ENCODE results near the gene PPP1R17. TPM values are rescaled to one million over a fixed set of nuclear protein-coding genes. Genes with fewer than 3 reads are reported as not detected.

Gene PPP1R17
- not detected for total RNA-seq

GRCh38 chr7:31687024-31687748 lies at the start of gene PPP1R17:
TSS of gene PPP1R17 (plus strand) at chr7:31687215. CDS start at chr7:31692442, 5,227 bp downstream.
- DNase-seq (peak in 1 of 2 donors; percentile 32), ATAC-seq (ENCODE audit: low FRiP score in 2 of 2) (peak in 1 of 2 donors; percentile 34)
- H3K9me3 ChIP-seq: no peaks in the 10 kb centered on the region
- H3K4me1 ChIP-seq: no peaks in the 10 kb centered on the region
- WGBS, 2 donors: 58 to 63% methylated on average over 14 of the region's 14 CpGs
- H3K27ac ChIP-seq: no peak within 1 kb of the TSS
- no peaks in the 10 kb centered on the region for H3K27me3 ChIP-seq
- H3K4me3 ChIP-seq: no peak within 1 kb of the TSS
- no peak for TF ChIP-seq EP300 (IDR thresholded peaks at IDR 0.05)
- no peak for TF ChIP-seq CTCF (IDR thresholded peaks at IDR 0.05)
- no peak for TF ChIP-seq POLR2A (IDR thresholded peaks at IDR 0.05)
- TF ChIP-seq POLR2AphosphoS5 (IDR thresholded peaks at IDR 0.05): no peak
- no peaks in the 10 kb centered on the region for H3K36me3 ChIP-seq

DNA sequence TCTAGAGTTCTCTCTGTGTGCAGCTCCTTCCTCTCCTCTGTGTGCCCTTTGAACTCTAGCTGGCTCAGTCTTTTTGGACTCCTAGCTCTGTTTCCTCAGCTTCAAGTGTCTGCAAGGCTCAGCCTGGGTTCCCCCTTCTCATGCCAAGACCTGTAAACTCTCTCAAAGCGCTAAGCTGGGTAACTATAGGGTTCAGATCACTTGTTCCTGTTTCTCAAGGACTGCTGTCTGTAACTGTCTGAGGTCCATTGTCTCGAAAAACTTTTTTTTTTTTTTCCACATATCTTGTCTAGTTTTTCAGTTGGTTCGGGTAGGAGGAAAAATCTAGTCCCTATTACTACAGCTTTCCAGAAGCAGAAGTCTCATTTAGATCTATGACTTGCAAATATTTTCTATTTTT lies 46.6 kb upstream of the PPP1R17 start:
- DNase-seq (no peak), ATAC-seq (ENCODE audit: low FRiP score in 2 of 2) (no peak)
- WGBS, 2 donors: 56 to 67% methylated on average over 3 of the region's 3 CpGs
- no peaks in the 10 kb centered on the region for H3K9me3 ChIP-seq
- H3K4me1 ChIP-seq: no peaks in the 10 kb centered on the region
- no peak for TF ChIP-seq POLR2A (IDR thresholded peaks at IDR 0.05)
- no peak for TF ChIP-seq POLR2AphosphoS5 (IDR thresholded peaks at IDR 0.05)
- no peak for TF ChIP-seq CTCF (IDR thresholded peaks at IDR 0.05)
- no peak for TF ChIP-seq EP300 (IDR thresholded peaks at IDR 0.05)
- H3K27me3 ChIP-seq: no peaks in the 10 kb centered on the region
- H3K27ac ChIP-seq: no peak overlapping the region
- H3K4me3 ChIP-seq: no peak overlapping the region
- no peaks in the 10 kb centered on the region for H3K36me3 ChIP-seq

DNA sequence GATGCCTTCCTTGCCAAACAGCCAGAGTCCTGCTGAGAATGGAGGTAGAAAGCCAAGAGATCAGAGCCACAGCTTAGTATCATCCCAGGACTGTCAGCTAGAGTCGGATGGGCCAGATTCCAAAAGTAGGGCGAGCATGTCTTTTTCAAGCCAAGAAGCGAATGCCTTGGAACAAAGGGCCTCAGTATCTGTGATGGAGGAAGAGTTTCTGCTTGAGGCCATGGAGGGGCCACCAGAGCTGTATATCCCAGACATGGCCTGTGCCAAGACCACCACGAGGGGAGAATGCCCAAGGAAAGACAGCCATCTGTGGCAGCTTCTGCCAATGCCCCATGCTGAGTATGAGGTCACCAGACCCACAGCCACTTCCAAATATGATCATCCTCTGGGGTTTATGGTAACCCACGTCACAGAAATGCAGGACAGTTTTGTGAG lies 44.3 kb upstream of the PPP1R17 start:
- WGBS, 2 donors: 67 to 76% methylated on average over 3 to 5 of the region's 5 CpGs
- Histone ChIP-seq H3K4me3 (no peak overlapping the region), H3K9me3 (no peaks in the 10 kb centered on the region), H3K27ac (no peak overlapping the region), H3K27me3 (no peaks in the 10 kb centered on the region), H3K36me3 (no peaks in the 10 kb centered on the region), H3K4me1 (no peaks in the 10 kb centered on the region)
- DNase-seq (no peak), ATAC-seq (ENCODE audit: low FRiP score in 2 of 2) (no peak)
- TF ChIP-seq CTCF (IDR thresholded peaks at IDR 0.05) (no peak), EP300 (IDR thresholded peaks at IDR 0.05) (no peak), POLR2AphosphoS5 (IDR thresholded peaks at IDR 0.05) (no peak), POLR2A (IDR thresholded peaks at IDR 0.05) (no peak)

DNA sequence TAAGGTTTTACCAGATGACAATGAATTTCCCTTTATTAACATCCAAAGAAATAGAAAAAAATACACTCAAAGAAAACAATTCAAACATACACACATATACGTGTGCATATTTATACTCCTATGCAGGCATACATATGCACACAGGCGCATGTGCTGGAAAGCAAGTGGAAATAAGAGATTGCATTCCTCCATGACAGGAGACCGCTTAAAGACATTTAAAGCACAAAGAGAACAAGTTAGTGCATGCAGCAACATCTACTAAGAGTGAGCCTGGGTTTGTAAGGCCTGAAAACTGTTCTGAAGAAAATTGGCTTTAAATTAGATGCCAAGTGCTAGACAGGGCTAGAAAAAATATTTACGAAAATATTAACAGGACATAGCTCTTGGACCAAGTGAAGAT lies 40.1 kb upstream of the PPP1R17 start:
- TF ChIP-seq POLR2A (IDR thresholded peaks at IDR 0.05) (no peak), EP300 (IDR thresholded peaks at IDR 0.05) (no peak), CTCF (IDR thresholded peaks at IDR 0.05) (no peak), POLR2AphosphoS5 (IDR thresholded peaks at IDR 0.05) (no peak)
- Histone ChIP-seq H3K4me1 (no peaks in the 10 kb centered on the region), H3K9me3 (no peaks in the 10 kb centered on the region), H3K27ac (no peak overlapping the region), H3K27me3 (no peaks in the 10 kb centered on the region), H3K4me3 (no peak overlapping the region), H3K36me3 (no peaks in the 10 kb centered on the region)
- no peak for ATAC-seq (ENCODE audit: low FRiP score in 2 of 2)
- no peak for DNase-seq
- WGBS, 2 donors: 93 to 94% methylated on average over 4 of the region's 4 CpGs

- DNase-seq (no peak), ATAC-seq (ENCODE audit: low FRiP score in 2 of 2) (no peak)
- H3K27me3 ChIP-seq: no peaks in the 10 kb centered on the region
- no peak overlapping the region for H3K4me3 ChIP-seq
- H3K36me3 ChIP-seq: no peaks in the 10 kb centered on the region
- no peaks in the 10 kb centered on the region for H3K4me1 ChIP-seq
- no peak overlapping the region for H3K27ac ChIP-seq
- TF ChIP-seq EP300 (IDR thresholded peaks at IDR 0.05) (no peak), POLR2A (IDR thresholded peaks at IDR 0.05) (no peak), POLR2AphosphoS5 (IDR thresholded peaks at IDR 0.05) (no peak), CTCF (IDR thresholded peaks at IDR 0.05) (no peak)
- 64 to 81% methylated on average over 7 of the region's 7 CpGs for WGBS, 2 donors
- no peaks in the 10 kb centered on the region for H3K9me3 ChIP-seq
Measured at GRCh38 chr7:31647511-31647910, 39.5 kb upstream of the PPP1R17 start.

All from upper lobe of left lung (tissue), 6 donors.